Tibial nerve (tissue), 3 donors: Measurements from ENCODE around the gene SNAPC4.

Experiments
- CTCF ChIP-seq, 5 experiments: fragments of 200-600 bp in 3 of 5; fragments of 450-650 bp in 2 of 5; sonication (generic) in 3 of 5; IDR thresholded peaks; one replicate each; pipeline ENCODE4 v1.5.1; 2016 to 2019; ENCODE audit warnings: antibody characterized with exemption in 5 of 5, mild to moderate bottlenecking in 3 of 5, moderate library complexity in 2 of 5
- POLR2A ChIP-seq, 2 donors: fragments of 450-650 bp; IDR thresholded peaks; one replicate each; pipeline ENCODE4 v1.6.1; 2017; ENCODE audit warnings: antibody characterized with exemption in 2 of 2, mild to moderate bottlenecking in 2 of 2, moderate library complexity in 2 of 2

GRCh38 chr9:136444102-136444501, 44.1 kb upstream of the SNAPC4 start:
- TF ChIP-seq POLR2A (IDR thresholded peaks at IDR 0.05) (no peak), CTCF (IDR thresholded peaks at IDR 0.05) (no peak)
